ENCODE results near the gene METTL21C. TPM values are rescaled to one million over a fixed set of nuclear protein-coding genes. Genes with fewer than 3 reads are reported as not detected.
A peak's percentile ranks its signal among the peaks of the same experiment; 100 is the strongest.

The METTL21C gene
- total RNA-seq, 6 donors from 2014 or later, result not detected

DNA sequence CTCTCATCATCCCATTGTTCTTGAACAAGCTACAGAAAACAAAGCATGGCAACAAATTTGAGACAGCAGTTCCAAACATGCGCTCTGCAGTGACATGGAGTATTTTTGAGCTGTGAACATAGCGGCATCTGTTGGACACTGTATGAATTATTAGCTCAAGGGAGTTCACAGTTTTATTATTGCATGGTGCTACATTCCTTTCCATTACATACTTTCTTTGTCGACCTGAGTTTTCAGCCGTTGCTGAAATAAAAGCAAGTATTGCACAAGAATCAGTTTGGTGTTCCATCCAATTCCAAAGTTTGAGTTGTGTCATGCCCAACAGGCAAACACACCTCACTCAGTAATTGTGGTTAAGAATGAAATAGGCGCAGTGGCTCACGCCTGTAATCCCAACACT is 30.1 kb upstream of the METTL21C start:
- ATAC-seq (ENCODE audit: low FRiP score in 2 of 2) (peak; percentile 66 to 72), DNase-seq (no peak)
- no peaks in the 10 kb centered on the region for H3K27me3 ChIP-seq
- H3K36me3 ChIP-seq, result no peaks in the 10 kb centered on the region
- H3K9me3 ChIP-seq, result no peaks in the 10 kb centered on the region
- H3K4me1 ChIP-seq, result peaks cover 0 to 7% (median 4%) of the 10 kb centered on the region in 4 donors
- no peak overlapping the region for H3K27ac ChIP-seq
- TF ChIP-seq, protein P1, sequence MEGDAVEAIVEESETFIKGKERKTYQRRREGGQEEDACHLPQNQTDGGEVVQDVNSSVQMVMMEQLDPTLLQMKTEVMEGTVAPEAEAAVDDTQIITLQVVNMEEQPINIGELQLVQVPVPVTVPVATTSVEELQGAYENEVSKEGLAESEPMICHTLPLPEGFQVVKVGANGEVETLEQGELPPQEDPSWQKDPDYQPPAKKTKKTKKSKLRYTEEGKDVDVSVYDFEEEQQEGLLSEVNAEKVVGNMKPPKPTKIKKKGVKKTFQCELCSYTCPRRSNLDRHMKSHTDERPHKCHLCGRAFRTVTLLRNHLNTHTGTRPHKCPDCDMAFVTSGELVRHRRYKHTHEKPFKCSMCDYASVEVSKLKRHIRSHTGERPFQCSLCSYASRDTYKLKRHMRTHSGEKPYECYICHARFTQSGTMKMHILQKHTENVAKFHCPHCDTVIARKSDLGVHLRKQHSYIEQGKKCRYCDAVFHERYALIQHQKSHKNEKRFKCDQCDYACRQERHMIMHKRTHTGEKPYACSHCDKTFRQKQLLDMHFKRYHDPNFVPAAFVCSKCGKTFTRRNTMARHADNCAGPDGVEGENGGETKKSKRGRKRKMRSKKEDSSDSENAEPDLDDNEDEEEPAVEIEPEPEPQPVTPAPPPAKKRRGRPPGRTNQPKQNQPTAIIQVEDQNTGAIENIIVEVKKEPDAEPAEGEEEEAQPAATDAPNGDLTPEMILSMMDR (IDR thresholded peaks at IDR 0.05), result peak; percentile 21 to 64 (median 46)
- TF ChIP-seq EP300 (IDR thresholded peaks at IDR 0.05) (no peak), POLR2A (IDR thresholded peaks at IDR 0.05) (no peak)
- 52 to 53% methylated on average over 6 of the region's 6 CpGs for WGBS, 2 donors
- no peak overlapping the region for H3K4me3 ChIP-seq

DNA sequence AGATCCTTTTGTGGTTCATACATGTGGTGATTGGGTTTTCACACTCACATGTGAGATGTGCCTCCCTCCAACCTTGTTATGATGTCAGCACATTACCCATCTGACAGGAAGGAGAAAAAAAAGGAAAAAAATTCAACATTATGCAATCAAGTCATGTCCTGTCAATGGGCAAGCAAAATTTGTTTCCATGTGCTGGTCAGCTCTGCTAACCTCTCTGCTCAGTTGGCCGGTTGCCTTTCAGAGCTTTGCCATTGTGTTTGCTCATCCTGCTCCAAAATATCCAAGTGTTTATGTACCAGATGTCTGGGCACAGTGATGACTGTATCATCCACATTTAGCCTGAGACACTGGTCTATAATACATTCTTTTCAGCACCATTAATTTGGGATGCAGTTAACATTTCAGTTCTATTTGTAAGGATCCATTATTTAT is 27.0 kb upstream of the METTL21C start:
- WGBS, 2 donors, result 28 to 53% methylated on average over 1 of the region's 1 CpG
- Histone ChIP-seq H3K9me3 (no peaks in the 10 kb centered on the region), H3K27ac (no peak overlapping the region), H3K27me3 (no peaks in the 10 kb centered on the region), H3K4me3 (no peak overlapping the region), H3K4me1 (no peaks in the 10 kb centered on the region), H3K36me3 (no peaks in the 10 kb centered on the region)
- no peak for TF ChIP-seq POLR2AphosphoS5 (IDR thresholded peaks at IDR 0.05)
- no peak for TF ChIP-seq POLR2A (IDR thresholded peaks at IDR 0.05)
- TF ChIP-seq, protein P1 (IDR thresholded peaks at IDR 0.05), result no peak
- no peak for TF ChIP-seq EP300 (IDR thresholded peaks at IDR 0.05)
- ATAC-seq (ENCODE audit: low FRiP score in 2 of 2) (peak in 1 of 2 donors; percentile 18), DNase-seq (no peak)

DNA sequence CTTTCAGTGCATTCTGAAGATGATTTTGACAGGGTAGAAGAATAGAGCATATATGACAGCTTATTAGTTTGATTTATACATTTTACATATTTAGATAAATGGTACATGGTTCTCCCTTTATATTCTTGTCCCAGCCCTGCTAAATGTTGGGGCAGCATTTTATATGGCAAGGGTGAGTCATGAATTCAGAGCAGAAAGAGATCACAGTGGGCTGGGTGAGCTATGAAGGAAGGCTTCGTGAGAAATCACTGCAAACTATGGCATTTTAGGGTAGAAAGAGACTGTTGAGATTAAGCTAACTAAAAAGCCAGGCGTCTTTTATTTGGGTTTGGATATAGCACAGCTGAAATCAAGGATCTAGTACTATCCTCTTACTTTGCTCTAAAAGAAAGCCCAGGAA is 23.9 kb upstream of the METTL21C start:
- Histone ChIP-seq H3K27ac (peak overlapping the region in 1 of 4 donors; percentile 6), H3K9me3 (no peaks in the 10 kb centered on the region), H3K4me3 (no peak overlapping the region), H3K27me3 (no peaks in the 10 kb centered on the region), H3K4me1 (no peaks in the 10 kb centered on the region), H3K36me3 (no peaks in the 10 kb centered on the region)
- no peak for DNase-seq
- WGBS, 2 donors, result 76 to 88% methylated on average over 2 of the region's 2 CpGs
- ATAC-seq (ENCODE audit: low FRiP score in 2 of 2), result no peak
- TF ChIP-seq, protein P1 (IDR thresholded peaks at IDR 0.05), result no peak
- TF ChIP-seq POLR2AphosphoS5 (IDR thresholded peaks at IDR 0.05) (no peak), EP300 (IDR thresholded peaks at IDR 0.05) (no peak), POLR2A (IDR thresholded peaks at IDR 0.05) (no peak)

DNA sequence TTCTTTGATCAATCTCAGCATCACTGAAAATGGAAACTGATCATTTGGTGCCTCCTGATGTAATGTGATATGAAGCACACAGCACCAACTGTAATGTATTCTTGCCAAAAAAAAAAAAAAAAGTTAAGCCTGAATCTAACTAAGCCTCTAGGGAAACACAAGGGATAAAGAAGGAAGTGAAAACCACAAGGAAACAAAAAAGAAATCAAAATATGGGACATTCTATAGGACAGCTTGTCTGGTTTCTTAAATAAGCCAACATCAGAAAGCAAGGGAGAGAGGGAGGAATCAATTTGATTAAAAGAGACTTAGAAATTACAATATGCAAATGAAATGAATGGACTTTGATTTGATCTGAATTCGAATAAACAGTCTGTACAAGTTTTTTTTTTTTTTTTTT is 20.6 kb upstream of the METTL21C start:
- ATAC-seq (ENCODE audit: low FRiP score in 2 of 2), result no peak
- WGBS, 2 donors, result 42 to 58% methylated on average over 1 of the region's 1 CpG

DNA sequence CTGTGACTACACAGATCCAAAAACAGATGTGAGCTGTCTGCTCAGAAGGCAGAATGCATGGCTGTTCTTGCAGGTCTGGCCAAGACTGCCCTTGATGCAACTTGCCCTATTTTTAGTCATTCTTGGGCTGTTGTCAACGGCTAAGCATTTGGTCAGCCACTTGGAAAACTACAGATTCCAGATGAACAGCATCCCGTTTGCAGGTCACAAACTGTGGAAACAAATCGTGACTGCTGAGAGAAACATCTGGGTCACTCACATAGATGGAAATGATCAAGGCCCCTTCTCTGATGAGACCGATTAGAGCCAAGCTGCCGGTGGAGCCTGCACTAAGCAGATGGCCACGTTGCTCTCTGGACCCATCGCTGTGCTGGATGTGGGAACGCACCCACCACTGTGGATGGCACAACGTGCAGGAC is 15.4 kb upstream of the METTL21C start:
- H3K4me3 ChIP-seq, result no peak overlapping the region
- H3K36me3 ChIP-seq, result no peaks in the 10 kb centered on the region
- TF ChIP-seq POLR2AphosphoS5 (IDR thresholded peaks at IDR 0.05), result peak in 1 of 2 donors; percentile 41
- no peak for TF ChIP-seq POLR2A (IDR thresholded peaks at IDR 0.05)
- TF ChIP-seq EP300 (IDR thresholded peaks at IDR 0.05), result peak in 1 of 4 donors; percentile 11
- peak overlapping the region in 3 of 4 donors; percentile 12 to 34 (median 25) for H3K27ac ChIP-seq
- ATAC-seq (ENCODE audit: low FRiP score in 2 of 2) (peak in 1 of 2 donors; percentile 45), DNase-seq (peak in 1 of 2 donors; percentile 22)
- H3K27me3 ChIP-seq, result no peaks in the 10 kb centered on the region
- 74 to 81% methylated on average over 4 to 9 of the region's 9 CpGs for WGBS, 2 donors
- H3K9me3 ChIP-seq, result no peaks in the 10 kb centered on the region
- H3K4me1 ChIP-seq, result peaks cover 0 to 6% (median 0%) of the 10 kb centered on the region in 4 donors

More for the DNA sequence above, 20.6 kb upstream of the METTL21C start:
- H3K27ac ChIP-seq, result no peak overlapping the region
- no peaks in the 10 kb centered on the region for H3K4me1 ChIP-seq
- no peaks in the 10 kb centered on the region for H3K36me3 ChIP-seq
- TF ChIP-seq, protein P1 (IDR thresholded peaks at IDR 0.05), result no peak
- TF ChIP-seq POLR2A (IDR thresholded peaks at IDR 0.05), result no peak
- no peak for TF ChIP-seq POLR2AphosphoS5 (IDR thresholded peaks at IDR 0.05)
- H3K27me3 ChIP-seq, result no peaks in the 10 kb centered on the region
- DNase-seq, result no peak
- no peak overlapping the region for H3K4me3 ChIP-seq
- no peaks in the 10 kb centered on the region for H3K9me3 ChIP-seq
